GM23338 (cell line): ENCODE data around the gene UPF2.

ENCODE experiments used
- EZH2phosphoT487 ChIP-seq: fragments of 200-600 bp; sonication (generic); IDR thresholded peaks from one replicate; pipeline ENCODE4 v1.8.1; 2018; ENCODE audit warnings: antibody characterized with exemption; ENCODE audit not compliant: unreplicated experiment
- ZNF114 ChIP-seq: fragments of 250-450 bp; sonication (Bioruptor Pico); IDR thresholded peaks from 2 replicates; pipeline ENCODE4 v1.5.0; 2020; ENCODE audit warnings: mild to moderate bottlenecking, moderate library complexity
- TF ChIP-seq, protein P1 (sequence below), 2 experiments: fragments of 200-600 bp in 1 of 2; sonication (generic) in 1 of 2; conservative IDR thresholded peaks; 2 replicates each; pipeline versions ENCODE4 v1.5.1 to v1.6.1; 2016 to 2017; ENCODE audit warnings: antibody characterized with exemption in 2 of 2, low read depth in 2 of 2, mild to moderate bottlenecking in 2 of 2, moderate library complexity in 1 of 2

DNA sequence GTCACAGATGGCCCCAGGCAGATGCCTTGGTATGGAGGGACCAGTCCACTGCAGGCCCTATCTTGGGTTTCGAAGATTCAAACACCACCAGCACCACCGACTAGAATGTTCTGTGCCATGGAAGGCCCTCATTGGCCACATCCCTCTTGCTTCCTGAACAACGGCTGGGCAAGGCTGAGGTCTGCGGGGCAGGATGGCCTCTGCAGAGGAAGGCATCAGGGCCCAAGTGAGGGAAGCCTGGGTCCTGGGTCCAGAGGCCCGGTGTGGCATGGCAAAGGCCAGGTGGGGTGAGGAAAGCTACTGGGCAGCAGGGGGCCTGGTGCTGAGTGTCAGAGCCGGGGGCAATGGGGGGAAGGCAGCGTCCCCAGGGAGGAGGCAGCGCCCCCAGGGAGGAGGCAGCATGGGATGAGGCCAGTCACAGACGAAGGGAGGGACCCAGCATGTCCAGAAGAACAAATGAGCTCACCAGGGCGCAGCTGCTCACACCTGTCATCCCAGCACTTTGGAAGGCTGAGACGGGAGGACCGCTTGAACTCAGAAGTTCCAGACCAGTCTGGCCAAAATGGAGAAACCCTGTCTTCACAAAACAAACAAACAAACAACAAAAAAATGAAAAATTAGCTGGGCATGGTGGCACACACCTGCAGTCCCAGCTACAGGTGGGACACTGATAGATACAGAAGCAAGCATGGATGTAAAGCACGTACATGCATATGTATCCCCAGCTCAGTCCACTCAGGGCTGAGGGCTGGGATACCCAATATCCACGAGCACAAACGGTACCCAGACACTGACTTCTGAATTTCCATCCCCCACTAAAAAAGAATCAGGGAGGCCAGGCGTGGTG lies 155.0 kb downstream of the UPF2 start:
- TF ChIP-seq, protein P1, sequence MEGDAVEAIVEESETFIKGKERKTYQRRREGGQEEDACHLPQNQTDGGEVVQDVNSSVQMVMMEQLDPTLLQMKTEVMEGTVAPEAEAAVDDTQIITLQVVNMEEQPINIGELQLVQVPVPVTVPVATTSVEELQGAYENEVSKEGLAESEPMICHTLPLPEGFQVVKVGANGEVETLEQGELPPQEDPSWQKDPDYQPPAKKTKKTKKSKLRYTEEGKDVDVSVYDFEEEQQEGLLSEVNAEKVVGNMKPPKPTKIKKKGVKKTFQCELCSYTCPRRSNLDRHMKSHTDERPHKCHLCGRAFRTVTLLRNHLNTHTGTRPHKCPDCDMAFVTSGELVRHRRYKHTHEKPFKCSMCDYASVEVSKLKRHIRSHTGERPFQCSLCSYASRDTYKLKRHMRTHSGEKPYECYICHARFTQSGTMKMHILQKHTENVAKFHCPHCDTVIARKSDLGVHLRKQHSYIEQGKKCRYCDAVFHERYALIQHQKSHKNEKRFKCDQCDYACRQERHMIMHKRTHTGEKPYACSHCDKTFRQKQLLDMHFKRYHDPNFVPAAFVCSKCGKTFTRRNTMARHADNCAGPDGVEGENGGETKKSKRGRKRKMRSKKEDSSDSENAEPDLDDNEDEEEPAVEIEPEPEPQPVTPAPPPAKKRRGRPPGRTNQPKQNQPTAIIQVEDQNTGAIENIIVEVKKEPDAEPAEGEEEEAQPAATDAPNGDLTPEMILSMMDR (conservative IDR thresholded peaks at IDR 0.05; ENCODE audit: low read depth in 2 of 2) = no peak
- TF ChIP-seq ZNF114 (CRISPR knock-in tag) (no peak), EZH2phosphoT487 (no peak)
